WTC11 (cell line): ENCODE data around the gene C10orf120.

Source experiments
- ATF6 ChIP-seq: sonication (generic); formaldehyde crosslinking; IDR thresholded peaks from 2 replicates; pipeline ENCODE4 v1.8.1; 2023; ENCODE audit warnings: mild to moderate bottlenecking, missing genetic modification reagents
- CBFB ChIP-seq: sonication (generic); formaldehyde crosslinking; IDR thresholded peaks from 2 replicates; pipeline ENCODE4 v1.8.1; 2022; ENCODE audit warnings: mild to moderate bottlenecking, low read depth, missing genetic modification reagents
- CREB1 ChIP-seq: sonication (generic); formaldehyde crosslinking; IDR thresholded peaks from 2 replicates; pipeline ENCODE4 v1.8.0; 2023; ENCODE audit warnings: mild to moderate bottlenecking, missing genetic modification reagents
- FOXJ3 ChIP-seq: sonication (generic); formaldehyde crosslinking; IDR thresholded peaks from 2 replicates; pipeline ENCODE4 v1.9.0; 2021; ENCODE audit warnings: missing genetic modification reagents, mild to moderate bottlenecking, borderline replicate concordance
- NFYB ChIP-seq: sonication (generic); formaldehyde crosslinking; conservative IDR thresholded peaks from 2 replicates; pipeline ENCODE4 v1.8.0; 2022; ENCODE audit warnings: low read depth, missing genetic modification reagents
- OVOL2 ChIP-seq: fragments of 250-450 bp; sonication (Bioruptor Pico); IDR thresholded peaks from 2 replicates; pipeline ENCODE4 v1.9.0; 2021; ENCODE audit warnings: mild to moderate bottlenecking, borderline replicate concordance
- PRDM15 ChIP-seq: sonication (generic); formaldehyde crosslinking; IDR thresholded peaks from 2 replicates; pipeline ENCODE4 v1.8.0; 2022; ENCODE audit warnings: missing genetic modification reagents
- RORB ChIP-seq: fragments of 250-450 bp; sonication (Bioruptor Pico); IDR thresholded peaks from 2 replicates; pipeline ENCODE4 v1.9.0; 2021; ENCODE audit warnings: mild to moderate bottlenecking
- TEAD4 ChIP-seq: sonication (generic); formaldehyde crosslinking; IDR thresholded peaks from 2 replicates; pipeline ENCODE4 v1.8.0; 2022; ENCODE audit warnings: mild to moderate bottlenecking, missing genetic modification reagents
- ZBTB43 ChIP-seq: sonication (generic); formaldehyde crosslinking; IDR thresholded peaks from 2 replicates; pipeline ENCODE4 v1.8.1; 2023; ENCODE audit warnings: mild to moderate bottlenecking, missing genetic modification reagents
- ZNF423 ChIP-seq: fragments of 250-450 bp; sonication (Bioruptor Pico); IDR thresholded peaks from 2 replicates; pipeline ENCODE4 v2.1.2; 2022; ENCODE audit warnings: mild to moderate bottlenecking, moderate library complexity
- TF ChIP-seq, protein P1 (sequence below): fragments of 200-600 bp; IDR thresholded peaks from 2 replicates; pipeline ENCODE4 v1.8.0; 2022; ENCODE audit warnings: antibody characterized with exemption
- TF ChIP-seq, protein P2 (sequence below): sonication (generic); formaldehyde crosslinking; IDR thresholded peaks from 2 replicates; pipeline ENCODE4 v1.8.1; 2022; ENCODE audit warnings: mild to moderate bottlenecking, moderate library complexity, missing genetic modification reagents
- TF ChIP-seq, protein P3 (sequence below): sonication (generic); formaldehyde crosslinking; IDR thresholded peaks from 2 replicates; pipeline ENCODE4 v1.8.0; 2022; ENCODE audit warnings: mild to moderate bottlenecking, missing genetic modification reagents

DNA sequence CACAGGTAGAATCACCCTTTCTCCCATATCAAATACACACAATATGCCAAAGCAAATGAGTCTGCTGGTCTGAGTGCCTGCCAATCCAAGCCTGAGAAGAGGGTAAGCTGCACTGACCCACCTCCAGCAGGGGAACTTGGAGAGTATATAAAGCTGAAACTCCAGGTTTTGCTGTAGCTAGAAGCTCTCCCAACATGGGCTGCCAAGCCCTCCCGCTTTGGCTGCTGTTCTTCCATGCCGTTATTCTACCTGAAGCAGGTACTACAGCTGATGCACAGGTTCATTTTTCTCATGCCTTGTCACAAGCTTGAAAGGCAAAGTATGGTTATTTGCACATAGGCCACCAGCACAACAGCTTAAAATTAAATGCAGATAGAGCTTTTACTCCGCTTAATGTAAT is 21.5 kb upstream of the C10orf120 start:
- TF ChIP-seq, protein P1, sequence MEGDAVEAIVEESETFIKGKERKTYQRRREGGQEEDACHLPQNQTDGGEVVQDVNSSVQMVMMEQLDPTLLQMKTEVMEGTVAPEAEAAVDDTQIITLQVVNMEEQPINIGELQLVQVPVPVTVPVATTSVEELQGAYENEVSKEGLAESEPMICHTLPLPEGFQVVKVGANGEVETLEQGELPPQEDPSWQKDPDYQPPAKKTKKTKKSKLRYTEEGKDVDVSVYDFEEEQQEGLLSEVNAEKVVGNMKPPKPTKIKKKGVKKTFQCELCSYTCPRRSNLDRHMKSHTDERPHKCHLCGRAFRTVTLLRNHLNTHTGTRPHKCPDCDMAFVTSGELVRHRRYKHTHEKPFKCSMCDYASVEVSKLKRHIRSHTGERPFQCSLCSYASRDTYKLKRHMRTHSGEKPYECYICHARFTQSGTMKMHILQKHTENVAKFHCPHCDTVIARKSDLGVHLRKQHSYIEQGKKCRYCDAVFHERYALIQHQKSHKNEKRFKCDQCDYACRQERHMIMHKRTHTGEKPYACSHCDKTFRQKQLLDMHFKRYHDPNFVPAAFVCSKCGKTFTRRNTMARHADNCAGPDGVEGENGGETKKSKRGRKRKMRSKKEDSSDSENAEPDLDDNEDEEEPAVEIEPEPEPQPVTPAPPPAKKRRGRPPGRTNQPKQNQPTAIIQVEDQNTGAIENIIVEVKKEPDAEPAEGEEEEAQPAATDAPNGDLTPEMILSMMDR, result no peak
- no peak for TF ChIP-seq PRDM15 (CRISPR knock-in tag)
- no peak for TF ChIP-seq ZNF423 (CRISPR knock-in tag)
- TF ChIP-seq ZBTB43 (CRISPR knock-in tag), result no peak
- TF ChIP-seq CREB1 (CRISPR knock-in tag), result no peak
- TF ChIP-seq, protein P2, sequence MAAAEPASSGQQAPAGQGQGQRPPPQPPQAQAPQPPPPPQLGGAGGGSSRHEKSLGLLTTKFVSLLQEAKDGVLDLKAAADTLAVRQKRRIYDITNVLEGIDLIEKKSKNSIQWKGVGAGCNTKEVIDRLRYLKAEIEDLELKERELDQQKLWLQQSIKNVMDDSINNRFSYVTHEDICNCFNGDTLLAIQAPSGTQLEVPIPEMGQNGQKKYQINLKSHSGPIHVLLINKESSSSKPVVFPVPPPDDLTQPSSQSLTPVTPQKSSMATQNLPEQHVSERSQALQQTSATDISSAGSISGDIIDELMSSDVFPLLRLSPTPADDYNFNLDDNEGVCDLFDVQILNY, result no peak
- no peak for TF ChIP-seq FOXJ3
- TF ChIP-seq ATF6, result no peak
- TF ChIP-seq OVOL2 (CRISPR knock-in tag), result no peak
- no peak for TF ChIP-seq CBFB
- TF ChIP-seq, protein P3, sequence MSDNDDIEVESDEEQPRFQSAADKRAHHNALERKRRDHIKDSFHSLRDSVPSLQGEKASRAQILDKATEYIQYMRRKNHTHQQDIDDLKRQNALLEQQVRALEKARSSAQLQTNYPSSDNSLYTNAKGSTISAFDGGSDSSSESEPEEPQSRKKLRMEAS (CRISPR knock-in tag), result no peak
- TF ChIP-seq NFYB (CRISPR knock-in tag), result no peak
- no peak for TF ChIP-seq TEAD4
- no peak for TF ChIP-seq RORB
